Stimulated activated CD4-positive, alpha-beta T cell treated with anti-CD3 and anti-CD28 coated beads, Interleukin-15, amount 100 ng/mL, for 1 hour (primary cell): ENCODE measurements around the gene ANKRD29.
"Not testable (repeated sequence)": the region's sequence is repeated elsewhere in the genome, so short reads cannot be mapped to it uniquely, and the experiment has no call there.

Source experiments
- DNase-seq, 2 donors: peaks; one replicate each; pipeline ENCODE4 v3.0.0-alpha.2; 2020; ENCODE audit warnings: low read depth in 1 of 2, low spot score in 1 of 2

ANKRD29 gene

DNA sequence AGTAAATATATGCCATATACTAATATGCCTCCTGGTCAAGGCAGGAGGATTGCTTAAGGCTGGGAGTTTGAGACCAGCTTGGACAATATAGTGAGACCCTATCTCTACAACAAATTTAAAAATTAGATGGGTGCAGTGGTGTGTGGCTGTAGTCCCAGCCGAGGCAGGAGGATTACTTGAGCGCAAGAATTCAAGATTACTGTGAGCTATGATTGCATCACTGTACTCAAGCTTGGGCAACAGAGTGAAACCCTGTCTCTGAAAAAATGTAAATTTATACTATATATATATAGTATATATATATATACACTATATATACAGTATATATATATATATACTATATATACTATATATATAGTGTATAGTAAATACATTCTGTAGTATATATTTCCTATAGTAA lies 46.5 kb downstream of the ANKRD29 start:
- no peak for DNase-seq

DNA sequence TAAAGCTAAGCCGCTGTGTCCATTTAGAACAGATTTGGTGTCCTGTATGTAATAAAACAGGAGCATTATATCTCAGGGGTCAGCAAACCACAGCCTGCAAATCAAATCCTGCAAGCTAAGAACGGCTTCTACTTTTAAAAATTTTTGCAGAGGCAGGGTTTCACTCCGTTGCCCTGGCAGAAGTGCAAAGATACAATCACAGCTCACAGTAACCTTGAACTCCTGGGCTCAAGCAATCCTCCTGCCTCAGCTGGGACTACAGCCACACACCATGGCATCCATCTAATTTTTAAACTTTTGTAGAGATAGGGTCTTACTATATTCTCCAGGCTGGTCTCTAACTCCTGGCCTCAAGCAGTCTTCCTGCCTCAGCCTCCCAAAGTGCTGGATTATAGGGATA lies 47.8 kb downstream of the ANKRD29 start:
- no peak for DNase-seq

- DNase-seq = no peak
These were observed 48.3 kb downstream of the ANKRD29 start for GRCh38 chr18:23614413-23614812.

- not testable (repeated sequence) for DNase-seq
These were observed 49.6 kb downstream of the ANKRD29 start for GRCh38 chr18:23613091-23613475.

DNA sequence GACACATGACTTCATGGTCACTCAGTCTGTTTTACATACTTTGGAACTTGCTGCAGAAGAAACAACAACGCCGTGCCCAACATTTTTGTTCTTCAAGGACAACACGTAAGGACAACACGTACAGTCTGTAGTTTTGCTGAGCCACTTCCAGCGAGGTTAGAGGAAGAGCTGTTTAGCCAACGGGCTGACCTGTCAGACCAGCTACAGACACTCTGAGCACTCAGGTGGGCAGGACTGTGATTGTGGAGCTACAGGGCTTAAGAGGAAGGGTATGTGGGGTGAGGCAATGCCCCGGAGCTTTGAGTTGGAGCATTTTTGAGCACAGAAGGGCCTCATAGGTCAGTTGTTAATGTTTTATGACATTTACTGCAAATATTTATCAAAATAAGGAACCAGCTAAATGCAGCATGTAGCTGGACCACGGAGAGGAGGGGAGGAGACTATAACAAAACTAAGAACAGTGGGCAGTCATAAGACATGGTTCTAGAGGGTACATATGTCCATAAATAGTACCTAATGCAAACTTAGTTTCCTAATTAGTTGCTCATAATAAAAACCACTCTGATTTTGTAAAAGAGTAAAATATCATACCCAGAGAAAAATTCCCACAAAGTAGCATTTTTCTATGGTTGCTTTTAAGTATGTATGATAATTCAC lies 50.1 kb downstream of the ANKRD29 start:
- DNase-seq = no peak

- no peak for DNase-seq
These were observed 53.2 kb downstream of the ANKRD29 start for GRCh38 chr18:23609390-23610023.

DNA sequence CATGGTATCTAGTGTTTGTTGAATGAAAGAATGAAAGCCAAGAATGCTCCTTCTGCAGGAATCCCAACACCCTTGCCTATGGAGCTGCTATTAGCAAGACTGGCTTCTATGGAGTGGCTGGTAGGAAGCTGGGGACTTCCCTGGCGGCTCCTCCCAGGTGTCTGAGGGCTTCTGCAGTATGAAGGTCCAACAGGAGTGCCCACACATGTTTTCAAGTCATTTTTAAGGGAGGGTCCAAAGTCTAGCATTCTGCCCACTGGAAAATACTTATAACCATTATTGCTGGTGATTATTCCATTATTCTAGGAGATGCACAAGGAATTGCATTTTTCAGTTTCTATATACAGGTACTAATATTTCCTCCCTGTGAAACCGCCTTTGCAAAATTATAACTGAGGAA lies 54.5 kb downstream of the ANKRD29 start:
- DNase-seq = no peak

- no peak for DNase-seq
These were observed 56.8 kb downstream of the ANKRD29 start for GRCh38 chr18:23605941-23606340.

- no peak for DNase-seq
These were observed 62.9 kb downstream of the ANKRD29 start for GRCh38 chr18:23599809-23600208.

GRCh38 chr18:23596183-23596582 lies 66.5 kb downstream of the ANKRD29 start:
- DNase-seq = no peak

DNA sequence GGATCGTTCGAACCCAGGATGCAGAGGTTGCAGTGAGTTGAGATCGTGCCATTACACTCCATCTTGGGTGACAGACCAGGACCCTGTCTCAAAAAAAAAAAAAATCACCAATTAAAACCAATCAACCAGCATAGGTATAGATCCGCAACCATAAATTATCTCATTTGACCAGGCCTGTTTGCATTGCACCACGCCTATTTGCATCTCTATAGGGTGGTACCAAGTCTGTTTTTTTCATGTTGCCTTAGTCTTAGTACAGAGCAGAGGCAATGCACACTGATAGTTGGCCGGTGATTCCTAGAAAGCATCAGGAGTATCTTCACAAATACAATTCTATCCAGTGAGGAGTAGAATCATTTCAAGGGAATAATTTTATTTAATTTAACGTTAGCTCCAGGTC lies 67.1 kb downstream of the ANKRD29 start:
- no peak for DNase-seq

GRCh38 chr18:23593720-23594119 lies 69.0 kb downstream of the ANKRD29 start:
- DNase-seq = no peak

DNA sequence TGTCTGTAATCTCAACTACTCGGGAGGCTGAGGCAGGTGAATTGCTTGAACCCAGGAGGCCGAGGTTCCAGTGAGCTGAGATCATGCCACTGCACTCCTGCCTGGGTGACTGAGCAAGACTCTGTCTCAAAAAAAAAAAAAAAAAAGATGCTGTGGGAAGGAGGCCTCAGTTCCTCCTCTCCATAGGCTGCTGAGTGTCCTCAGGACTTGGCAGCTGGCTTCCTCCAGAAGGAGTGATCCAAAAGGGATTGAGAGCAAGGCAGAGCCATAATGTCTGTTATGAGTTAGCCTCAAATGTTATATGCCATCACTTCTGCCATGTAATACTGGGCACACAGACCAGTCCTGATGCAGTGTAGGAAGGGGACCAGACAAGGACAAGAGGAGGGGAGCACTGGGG lies 69.8 kb downstream of the ANKRD29 start:
- DNase-seq = no peak

DNA sequence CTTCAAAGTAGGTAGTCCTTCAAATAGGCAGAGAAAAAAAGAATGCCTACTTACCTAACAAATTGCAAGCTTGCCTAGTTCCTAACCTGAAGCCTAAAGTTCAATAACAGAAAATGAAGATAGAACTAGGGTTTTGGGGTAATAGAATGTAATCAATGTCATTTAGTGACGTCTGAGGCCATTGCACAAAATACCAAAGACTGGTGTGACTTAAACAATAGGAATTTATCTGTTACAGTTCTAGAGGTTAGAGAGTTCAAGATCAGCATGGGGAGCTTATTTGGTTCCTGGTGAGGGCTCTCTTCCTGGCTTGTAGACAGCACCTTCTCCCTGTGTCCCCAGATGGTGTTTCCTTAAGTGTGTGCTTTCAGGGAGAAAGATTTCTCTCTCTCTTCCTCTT lies 71.7 kb downstream of the ANKRD29 start:
- no peak for DNase-seq

GRCh38 chr18:23588836-23589560 lies 73.7 kb downstream of the ANKRD29 start:
- no peak for DNase-seq

DNA sequence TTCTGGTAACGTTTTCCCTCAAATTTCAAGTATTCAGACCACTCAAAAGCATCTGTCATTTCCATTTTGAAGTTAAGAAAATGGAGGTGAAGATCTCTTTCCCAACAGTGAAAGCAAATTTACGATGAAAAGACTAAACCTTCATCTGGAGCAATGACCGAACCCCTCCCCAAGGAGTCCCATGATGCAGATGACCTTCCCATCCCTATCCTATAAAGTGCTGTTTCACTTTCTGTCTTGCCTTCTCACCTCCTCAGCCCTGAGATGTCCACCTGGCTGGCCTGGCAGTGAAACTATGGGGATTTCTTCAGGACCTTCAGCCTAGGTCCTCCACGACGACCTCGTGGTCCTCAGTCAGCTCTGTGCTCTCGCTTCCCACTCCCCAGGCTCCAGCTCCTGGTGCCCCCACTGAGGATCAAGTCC lies 75.5 kb downstream of the ANKRD29 start:
- no peak for DNase-seq

GRCh38 chr18:23586249-23587196 lies 76.2 kb downstream of the ANKRD29 start, which contains the start of gene NPC1:
Gene NPC1, minus strand, starts transcription at chr18:23586506. Its CDS starts 163 bp downstream, at chr18:23586343.
- peak; percentile 81 to 89 for DNase-seq

DNA sequence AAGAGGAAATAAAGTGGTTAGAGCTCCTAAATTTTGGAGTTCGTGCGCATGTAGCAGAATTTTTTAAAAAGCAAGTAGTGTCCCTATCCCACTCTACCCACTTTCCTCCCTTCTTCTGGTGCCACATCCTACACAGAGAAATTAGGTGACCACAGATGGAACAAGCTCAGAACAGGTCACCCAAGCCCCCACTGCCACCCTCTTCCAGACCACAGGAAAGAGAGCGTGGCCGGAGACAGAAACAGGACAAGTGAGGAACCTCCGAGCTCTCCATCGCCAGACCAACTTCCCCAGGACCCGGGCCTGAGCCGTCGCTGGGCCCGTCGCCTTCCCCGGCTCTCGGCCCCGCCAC lies 76.8 kb downstream of the ANKRD29 start:
- DNase-seq = no peak

DNA sequence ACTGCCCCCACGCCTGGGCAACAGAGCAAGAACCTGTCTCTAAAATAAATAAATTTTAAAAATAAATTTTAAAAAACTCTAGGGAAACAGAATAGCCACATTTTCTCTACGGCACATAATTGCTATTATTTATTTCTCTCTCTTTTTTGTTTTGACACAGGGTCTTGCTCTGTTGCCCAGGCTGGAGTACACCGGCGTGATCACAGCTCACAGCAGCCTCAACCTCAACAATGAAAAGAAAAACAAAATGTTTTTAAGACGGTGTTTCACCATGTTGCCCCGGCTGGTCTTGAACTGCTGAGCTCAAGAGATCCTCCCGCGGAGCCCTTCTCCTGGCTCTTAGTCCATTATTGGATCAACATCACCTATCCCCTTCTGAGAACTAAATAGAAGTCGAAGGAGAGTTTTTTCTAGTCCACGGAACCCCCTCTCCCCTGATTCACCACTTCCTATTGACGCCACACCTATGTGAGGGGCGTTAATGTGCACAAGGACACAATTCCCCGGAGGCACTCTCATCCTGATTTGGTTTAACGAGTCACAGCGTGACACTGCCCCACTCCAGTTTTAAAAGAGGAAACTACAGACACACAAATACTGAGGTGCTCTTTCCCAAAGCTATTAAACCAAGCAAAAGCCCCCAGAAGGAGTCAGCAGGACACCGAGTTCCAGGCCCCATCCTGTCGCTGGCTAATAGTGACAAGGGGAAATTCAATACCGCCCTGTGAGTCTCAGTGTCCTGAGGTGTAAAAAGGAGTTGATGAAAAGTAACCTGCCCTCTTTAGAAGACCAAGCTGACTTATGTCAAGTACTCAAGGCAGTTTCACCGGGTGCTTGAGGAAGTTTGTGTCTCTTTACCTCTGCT lies 77.5 kb downstream of the ANKRD29 start:
- DNase-seq = no peak
